ENCODE data around the gene NUDT15.
"Not testable (repeated sequence)": the region's sequence is repeated elsewhere in the genome, so short reads cannot be mapped to it uniquely, and the experiment has no call there.

GRCh38 chr13:48058536-48058935, 21.0 kb downstream of the NUDT15 start:
- TF ChIP-seq MYC (IDR thresholded peaks at IDR 0.05; ENCODE audit: borderline replicate concordance, low read length); HEYL (CRISPR knock-in tag; IDR thresholded peaks at IDR 0.05); SREBF2 (IDR thresholded peaks at IDR 0.05); CTCF (IDR thresholded peaks at IDR 0.05); CBX2 (IDR thresholded peaks at IDR 0.05; ENCODE audit: borderline replicate concordance, low read depth); RFX5 (IDR thresholded peaks at IDR 0.05); CHD2 (IDR thresholded peaks at IDR 0.05; ENCODE audit: low read length, partially characterized antibody); RNF2 (IDR thresholded peaks at IDR 0.05; ENCODE audit: borderline replicate concordance, low read depth); REST (IDR thresholded peaks at IDR 0.05); POLR2A (IDR thresholded peaks at IDR 0.05; ENCODE audit: low read length); NFE2L2 (conservative IDR thresholded peaks at IDR 0.05; ENCODE audit: low read length); HMGXB4 (CRISPR knock-in tag; IDR thresholded peaks at IDR 0.05; ENCODE audit: borderline replicate concordance): not testable (repeated sequence)

Measured in A549 (cell line).